ENCODE data around the gene PDXP. TPM values are rescaled to one million over a fixed set of nuclear protein-coding genes. Genes with fewer than 3 reads are reported as not detected.

PDXP gene
- total and polyA plus RNA-seq, 9 of the 15 experiments (the other 6 are each of a cell fraction or from before 2014, with no cell fraction given) = 7.9 to 54.2 (median 38.8) TPM

- TF ChIP-seq THRA (IDR thresholded peaks at IDR 0.05) (peak; percentile 88), STAT6 (CRISPR knock-in tag; IDR thresholded peaks at IDR 0.05) (no peak), TCF3 (CRISPR knock-in tag; IDR thresholded peaks at IDR 0.05) (no peak), HMG20A (CRISPR knock-in tag; conservative IDR thresholded peaks at IDR 0.05) (no peak), ZNF174 (CRISPR knock-in tag; IDR thresholded peaks at IDR 0.05) (no peak), RUNX1 (IDR thresholded peaks at IDR 0.05; ENCODE audit: low read depth) (no peak), MAFF (IDR thresholded peaks at IDR 0.05; ENCODE audit: low read length) (no peak), ZBTB34 (CRISPR knock-in tag; IDR thresholded peaks at IDR 0.05) (no peak), TGIF2 (CRISPR knock-in tag; IDR thresholded peaks at IDR 0.05) (no peak), ZKSCAN3 (CRISPR knock-in tag; IDR thresholded peaks at IDR 0.05) (no peak), SPI1 (IDR thresholded peaks at IDR 0.05; ENCODE audit: borderline replicate concordance, low read depth, low read length) (no peak), BCOR (IDR thresholded peaks at IDR 0.05) (peak; percentile 90), EP400 (IDR thresholded peaks at IDR 0.05) (no peak), PTBP1 (IDR thresholded peaks at IDR 0.05; ENCODE audit: low read depth, low read length) (no peak), TBL1XR1 (IDR thresholded peaks at IDR 0.05; ENCODE audit: low read length in 2 of 2) (no peak), FOS (IDR thresholded peaks at IDR 0.05; ENCODE audit: extremely low read depth, insufficient read length) (no peak), SMARCE1 (IDR thresholded peaks at IDR 0.05) (no peak), IFI16 (CRISPR knock-in tag; IDR thresholded peaks at IDR 0.05) (no peak), ZNF140 (CRISPR knock-in tag; IDR thresholded peaks at IDR 0.05) (no peak), ZNF253 (CRISPR knock-in tag; conservative IDR thresholded peaks at IDR 0.05) (no peak), TAF15 (IDR thresholded peaks at IDR 0.05; ENCODE audit: low read depth, low read length) (no peak), CAMTA2 (CRISPR knock-in tag; conservative IDR thresholded peaks at IDR 0.05) (no peak), ZNF41 (CRISPR knock-in tag; conservative IDR thresholded peaks at IDR 0.05) (no peak), RAD21 (CRISPR knock-in tag; conservative IDR thresholded peaks at IDR 0.05 in 1 of 2, IDR thresholded peaks at IDR 0.05 in 1 of 2) (peak; percentile 69 to 92), NUFIP1 (IDR thresholded peaks at IDR 0.05; ENCODE audit: partially characterized antibody) (no peak), EHMT2 (IDR thresholded peaks at IDR 0.05) (no peak)
These were observed 23.1 kb downstream of the PDXP start (continued) for GRCh38 chr22:37681556-37682049.
